Ramos (cell line): Measurements from ENCODE around the gene DHX38.

Source experiments
- in situ Hi-C: fragments of 300-500 bp; cut with MboI; formaldehyde crosslinking; loops from one replicate; pipeline ENCODE4 v1.14.3; 2022; ENCODE audit warnings: low sequenced_read_pairs; ENCODE audit not compliant: unreplicated experiment

Gene DHX38

GRCh38 chr16:72149676-72150464 is 56.2 kb downstream of the DHX38 start:
- in situ Hi-C loops = no loop called here

- in situ Hi-C loops = no loop called here
These were observed 65.7 kb downstream of the DHX38 start for GRCh38 chr16:72159386-72159785.

- in situ Hi-C loops = no loop called here
These were observed 66.2 kb downstream of the DHX38 start for GRCh38 chr16:72159801-72160200.

- in situ Hi-C loops = no loop called here
These were observed 68.6 kb downstream of the DHX38 start for GRCh38 chr16:72162105-72162692.
